T-helper 2 cell (primary cell): ENCODE data around the gene RELT.
"Not testable (repeated sequence)": the region's sequence is repeated elsewhere in the genome, so short reads cannot be mapped to it uniquely, and the experiment has no call there.

Source experiments
- DNase-seq, 5 experiments: peaks; one replicate each; pipeline versions ENCODE4 v3.0.0 to v3.0.0-alpha.2; 2012 to 2022

The RELT gene

GRCh38 chr11:73404506-73405145 is 28.4 kb downstream of the RELT start:
- no peak for DNase-seq

- DNase-seq = no peak
These were observed 28.9 kb downstream of the RELT start for GRCh38 chr11:73405146-73405510.

- DNase-seq = no peak
These were observed 29.9 kb downstream of the RELT start for GRCh38 chr11:73406131-73406530.

- no peak for DNase-seq
These were observed 30.4 kb downstream of the RELT start for GRCh38 chr11:73406619-73407018.

- DNase-seq = no peak
These were observed 33.2 kb downstream of the RELT start for GRCh38 chr11:73409431-73409830.

GRCh38 chr11:73410627-73411026 is 34.4 kb downstream of the RELT start:
- DNase-seq = no peak

GRCh38 chr11:73411031-73411430 is 34.8 kb downstream of the RELT start:
- DNase-seq = no peak

GRCh38 chr11:73412308-73412707 is 36.1 kb downstream of the RELT start:
- DNase-seq = no peak

- no peak for DNase-seq
These were observed 37.1 kb downstream of the RELT start for GRCh38 chr11:73413256-73413655.

- peak in 1 of 5 experiments; percentile 74 for DNase-seq
These were observed 38.9 kb downstream of the RELT start for GRCh38 chr11:73414977-73415651.

- no peak for DNase-seq
These were observed 39.8 kb downstream of the RELT start for GRCh38 chr11:73415854-73416615.

GRCh38 chr11:73416786-73417185 is 40.6 kb downstream of the RELT start:
- DNase-seq = no peak

- no peak for DNase-seq
These were observed 43.9 kb downstream of the RELT start for GRCh38 chr11:73420136-73420535.

GRCh38 chr11:73422886-73423285 is 46.7 kb downstream of the RELT start:
- no peak for DNase-seq

GRCh38 chr11:73423506-73423905 is 47.3 kb downstream of the RELT start:
- no peak for DNase-seq

GRCh38 chr11:73425108-73425507 is 48.9 kb downstream of the RELT start:
- no peak for DNase-seq

- DNase-seq = no peak
These were observed 50.1 kb downstream of the RELT start for GRCh38 chr11:73426219-73426850.

- peak in 1 of 5 experiments; percentile 29 for DNase-seq
These were observed 52.0 kb downstream of the RELT start for GRCh38 chr11:73428227-73428626.

GRCh38 chr11:73428699-73429098 is 52.5 kb downstream of the RELT start:
- DNase-seq = no peak

- no peak for DNase-seq
These were observed 53.0 kb downstream of the RELT start for GRCh38 chr11:73429121-73429750.

GRCh38 chr11:73430326-73430725 is 54.1 kb downstream of the RELT start:
- no peak for DNase-seq

GRCh38 chr11:73431396-73431795 is 55.2 kb downstream of the RELT start:
- DNase-seq = peak in 1 of 5 experiments; percentile 93

GRCh38 chr11:73436859-73437258 is 60.7 kb downstream of the RELT start:
- DNase-seq = not testable (repeated sequence)
